Astrocyte (in vitro differentiated cells and primary cell): Measurements from ENCODE around the gene PJA1. TPM values are rescaled to one million over a fixed set of nuclear protein-coding genes. Genes with fewer than 3 reads are reported as not detected.
A peak's percentile ranks its signal among the peaks of the same experiment; 100 is the strongest.

Experiments used
- DNase-seq: peaks from one replicate; pipeline ENCODE4 v3.0.0-alpha.2; 2010; ENCODE audit warnings: low read depth
- FAIRE-seq: peaks from 2 replicates; lab custom pipeline; 2011; peaks lifted over from hg19 to GRCh38; lab: Jason Lieb, UNC
- H2AFZ ChIP-seq: 2 replicates; pipeline ENCODE4 v1.6.0; 2012; ENCODE audit warnings: low read depth, low read length, inconsistent platforms
- H3K27ac ChIP-seq: 2 replicates; pipeline ENCODE4 v1.5.1; 2011; ENCODE audit warnings: low read depth, low read length, inconsistent platforms
- H3K27me3 ChIP-seq: 2 replicates; pipeline ENCODE4 v1.6.0; 2011; ENCODE audit warnings: low read length, inconsistent platforms; ENCODE audit not compliant: insufficient read depth
- H3K36me3 ChIP-seq: 2 replicates; pipeline ENCODE4 v1.5.1; 2011; ENCODE audit warnings: low read length, inconsistent platforms; ENCODE audit not compliant: insufficient read depth
- H3K4me1 ChIP-seq: 2 replicates; pipeline ENCODE4 v1.5.1; 2011; ENCODE audit warnings: low read length, inconsistent platforms; ENCODE audit not compliant: insufficient read depth
- H3K4me2 ChIP-seq: 2 replicates; pipeline ENCODE4 v1.6.0; 2012; ENCODE audit warnings: low read length, inconsistent platforms
- H3K4me3 ChIP-seq: 2 replicates; pipeline ENCODE4 v1.5.1; 2011; ENCODE audit warnings: low read depth, mild to moderate bottlenecking, low read length, inconsistent platforms; ENCODE audit not compliant: insufficient read depth
- H3K79me2 ChIP-seq: 2 replicates; pipeline ENCODE4 v1.6.0; 2012; ENCODE audit warnings: mild to moderate bottlenecking, low read length, inconsistent platforms; ENCODE audit not compliant: insufficient read depth
- H3K9ac ChIP-seq: 2 replicates; pipeline ENCODE4 v1.6.0; 2012; ENCODE audit warnings: mild to moderate bottlenecking, low read length, inconsistent platforms
- H3K9me3 ChIP-seq: 2 replicates; pipeline ENCODE4 v1.5.1; 2012; ENCODE audit warnings: low read depth, mild to moderate bottlenecking, low read length, inconsistent platforms; ENCODE audit not compliant: insufficient read depth
- H4K20me1 ChIP-seq: 2 replicates; pipeline ENCODE4 v1.6.0; 2012; ENCODE audit warnings: low read length, inconsistent platforms; ENCODE audit not compliant: insufficient read depth
- H3K27ac Mint-ChIP-seq: one replicate; pipeline ENCODE4 v1.8.0; 2021; ENCODE audit warnings: mild to moderate bottlenecking, mixed read lengths; ENCODE audit not compliant: unreplicated experiment
- H3K27me3 Mint-ChIP-seq: one replicate; pipeline ENCODE4 v1.8.0; 2021; ENCODE audit warnings: low read depth, mixed read lengths; ENCODE audit not compliant: unreplicated experiment
- H3K36me3 Mint-ChIP-seq: one replicate; pipeline ENCODE4 v1.8.0; 2021; ENCODE audit warnings: low read depth, mixed read lengths; ENCODE audit not compliant: unreplicated experiment
- H3K4me1 Mint-ChIP-seq: one replicate; pipeline ENCODE4 v1.8.0; 2021; ENCODE audit warnings: low read depth, mixed read lengths; ENCODE audit not compliant: unreplicated experiment
- H3K4me3 Mint-ChIP-seq: one replicate; pipeline ENCODE4 v1.8.0; 2021; ENCODE audit warnings: mild to moderate bottlenecking, moderate library complexity, mixed read lengths; ENCODE audit not compliant: unreplicated experiment
- H3K9me3 Mint-ChIP-seq: one replicate; pipeline ENCODE4 v1.8.0; 2021; ENCODE audit warnings: mild to moderate bottlenecking, mixed read lengths; ENCODE audit not compliant: unreplicated experiment
- CTCF ChIP-seq: IDR thresholded peaks from 2 replicates; pipeline ENCODE4 v1.5.1; 2011; ENCODE audit warnings: low read depth, mild to moderate bottlenecking, inconsistent platforms, low read length, moderate library complexity; ENCODE audit not compliant: insufficient read depth
- EZH2 ChIP-seq: IDR thresholded peaks from 2 replicates; pipeline ENCODE4 v1.6.1; 2012; ENCODE audit warnings: mild to moderate bottlenecking, low read length, inconsistent platforms; ENCODE audit not compliant: insufficient read depth
- total RNA-seq: library from RNA; stranded (reverse); gene quantifications from 2 replicates; pipeline ENCODE4 v1.2.1, GENCODE V29; 2021

The PJA1 gene
- total RNA-seq, 1 donor from 2014 or later = 28.9 TPM

GRCh38 chrX:69158166-69158980, 6.9 kb downstream of the PJA1 start:
- peaks cover 10% of the 10 kb centered on the region for H3K36me3 Mint-ChIP-seq
- TF ChIP-seq CTCF = peak; percentile 52
- TF ChIP-seq EZH2 = no peak
- H3K4me3 Mint-ChIP-seq = no peak overlapping the region
- FAIRE-seq (peak; percentile 91), DNase-seq (peak; percentile 61)
- H3K4me1 ChIP-seq = peaks cover 7% of the 10 kb centered on the region
- no peaks in the 10 kb centered on the region for H3K27me3 Mint-ChIP-seq
- H3K79me2 ChIP-seq = no peaks in the 10 kb centered on the region
- no peaks in the 10 kb centered on the region for H3K27me3 ChIP-seq
- peaks cover 31% of the 10 kb centered on the region for H4K20me1 ChIP-seq
- H3K9me3 Mint-ChIP-seq = no peaks in the 10 kb centered on the region
- peaks cover 5% of the 10 kb centered on the region for H3K36me3 ChIP-seq
- peak overlapping the region; percentile 52 for H3K4me2 ChIP-seq
- no peaks in the 10 kb centered on the region for H3K9me3 ChIP-seq
- H3K4me3 ChIP-seq = no peak overlapping the region
- no peak overlapping the region for H3K27ac ChIP-seq
- no peak overlapping the region for H2AFZ ChIP-seq
- H3K4me1 Mint-ChIP-seq = peaks cover 8% of the 10 kb centered on the region
- H3K9ac ChIP-seq = no peak overlapping the region
- H3K27ac Mint-ChIP-seq = no peak overlapping the region

GRCh38 chrX:69156638-69157037, 8.6 kb downstream of the PJA1 start:
- no peak overlapping the region for H3K4me3 Mint-ChIP-seq
- Histone ChIP-seq H3K4me3 (no peak overlapping the region), H4K20me1 (peaks cover 27% of the 10 kb centered on the region), H3K27ac (no peak overlapping the region), H2AFZ (no peak overlapping the region), H3K4me2 (no peak overlapping the region), H3K27me3 (no peaks in the 10 kb centered on the region), H3K79me2 (no peaks in the 10 kb centered on the region), H3K9ac (no peak overlapping the region), H3K36me3 (no peaks in the 10 kb centered on the region), H3K4me1 (peaks cover 7% of the 10 kb centered on the region), H3K9me3 (no peaks in the 10 kb centered on the region)
- peaks cover 2% of the 10 kb centered on the region for H3K36me3 Mint-ChIP-seq
- H3K9me3 Mint-ChIP-seq = no peaks in the 10 kb centered on the region
- DNase-seq = no peak
- FAIRE-seq = no peak
- H3K27me3 Mint-ChIP-seq = no peaks in the 10 kb centered on the region
- TF ChIP-seq CTCF (no peak), EZH2 (no peak)
- peaks cover 8% of the 10 kb centered on the region for H3K4me1 Mint-ChIP-seq
- H3K27ac Mint-ChIP-seq = no peak overlapping the region
